Smooth muscle cell (in vitro differentiated cells): ENCODE data around the gene NOCT. TPM values are rescaled to one million over a fixed set of nuclear protein-coding genes. Genes with fewer than 3 reads are reported as not detected.
"Not testable (repeated sequence)": the region's sequence is repeated elsewhere in the genome, so short reads cannot be mapped to it uniquely, and the experiment has no call there.

Source experiments
- DNase-seq: peaks from one replicate; lab custom pipeline; 2025; ENCODE audit not compliant: unreplicated experiment; lab: John Stamatoyannopoulos, UW
- H2AFZ ChIP-seq: fragments of 200-600 bp; sonication (generic); 2 replicates; pipeline ENCODE4 v1.6.0; 2016; ENCODE audit warnings: antibody characterized with exemption, low read depth, mild to moderate bottlenecking
- H3F3A ChIP-seq: fragments of 200-600 bp; sonication (generic); 2 replicates; pipeline ENCODE4 v1.6.0; 2017; ENCODE audit warnings: antibody characterized with exemption, low read depth
- H3K27ac ChIP-seq: fragments of 200-600 bp; sonication (generic); 2 replicates; pipeline ENCODE4 v1.5.1; 2016; ENCODE audit warnings: low read depth, mild to moderate bottlenecking
- H3K27me3 ChIP-seq: fragments of 200-600 bp; sonication (generic); 2 replicates; pipeline ENCODE4 v1.6.1; 2016; ENCODE audit warnings: low read depth, mild to moderate bottlenecking
- H3K36me3 ChIP-seq: fragments of 200-600 bp; sonication (generic); 2 replicates; pipeline ENCODE4 v1.5.1; 2016; ENCODE audit warnings: low read depth
- H3K4me1 ChIP-seq: fragments of 200-600 bp; sonication (generic); 2 replicates; pipeline ENCODE4 v1.5.1; 2016; ENCODE audit warnings: low read depth
- H3K4me2 ChIP-seq: fragments of 200-600 bp; sonication (generic); 2 replicates; pipeline ENCODE4 v1.6.0; 2016; ENCODE audit warnings: mild to moderate bottlenecking
- H3K4me3 ChIP-seq: fragments of 200-600 bp; sonication (generic); 2 replicates; pipeline ENCODE4 v1.5.1; 2016; ENCODE audit warnings: mild to moderate bottlenecking
- H3K79me2 ChIP-seq: fragments of 200-600 bp; sonication (generic); 2 replicates; pipeline ENCODE4 v1.6.0; 2016; ENCODE audit warnings: low read depth, mild to moderate bottlenecking
- H3K9ac ChIP-seq: fragments of 200-600 bp; sonication (generic); 2 replicates; pipeline ENCODE4 v1.6.0; 2016; ENCODE audit warnings: low read depth
- H3K9me3 ChIP-seq: fragments of 200-600 bp; sonication (generic); replicated peaks from 2 replicates; pipeline ENCODE4 v1.5.1; 2016; ENCODE audit warnings: low read depth
- H4K20me1 ChIP-seq: fragments of 200-600 bp; sonication (generic); 2 replicates; pipeline ENCODE4 v1.6.0; 2016; ENCODE audit warnings: low read depth
- CTCF ChIP-seq: fragments of 200-600 bp; sonication (generic); IDR thresholded peaks from 2 replicates; pipeline ENCODE4 v1.5.1; 2017; ENCODE audit warnings: borderline replicate concordance, mild to moderate bottlenecking, antibody characterized with exemption; ENCODE audit not compliant: insufficient read depth, poor library complexity, severe bottlenecking
- WGBS: methylation state at CpG from one replicate; pipeline ENCODE4 v1.1.7; 2016; ENCODE audit warnings: low lambda C conversion rate; 5-methylcytosine and 5-hydroxymethylcytosine counted together
- polyA plus RNA-seq: library from polyadenylated mRNA; unstranded; fragments of >200 nt; fragmentation: Nextera tagmentation; extraction: Ambion mirVana; gene quantifications from 2 replicates; pipeline ENCODE4 v1.2.1, GENCODE V29; 2016
- total RNA-seq: library from RNA; depleted of rRNA; stranded (reverse); fragments of >200 nt; gene quantifications from 2 replicates; pipeline ENCODE4 v1.2.3, GENCODE V29; 2014

NOCT gene
- total and polyA plus RNA-seq, 2 experiments from 2014 or later, result 6.7 to 33.4 TPM

DNA sequence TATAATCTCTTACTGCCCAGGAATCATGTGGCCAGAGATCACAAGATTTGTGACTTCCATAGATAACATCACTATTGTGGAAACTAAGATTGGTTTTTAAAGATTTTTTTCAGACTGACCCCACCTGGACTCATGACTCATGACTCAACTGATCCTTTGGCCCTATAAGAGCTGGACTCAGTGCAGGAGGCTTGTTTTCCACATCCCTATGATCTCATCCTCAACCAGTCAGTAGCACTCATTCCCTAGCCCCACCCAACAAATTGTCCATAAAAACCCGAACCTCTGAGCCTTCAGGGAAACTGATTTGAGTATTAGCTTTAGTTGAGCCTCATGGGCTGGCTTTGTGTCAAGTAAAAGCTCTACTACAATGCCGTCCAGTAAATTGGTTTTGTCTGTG lies 7.9 kb upstream of the NOCT start:
- Histone ChIP-seq H3K27me3 (no peaks in the 10 kb centered on the region), H3K4me2 (no peak overlapping the region), H3K79me2 (no peaks in the 10 kb centered on the region), H3K4me3 (no peak overlapping the region), H3F3A (no peaks in the 10 kb centered on the region), H3K9ac (no peak overlapping the region), H2AFZ (no peak overlapping the region), H4K20me1 (no peaks in the 10 kb centered on the region), H3K27ac (no peak overlapping the region), H3K4me1 (no peaks in the 10 kb centered on the region), H3K9me3 (no peaks in the 10 kb centered on the region), H3K36me3 (no peaks in the 10 kb centered on the region)
- DNase-seq, result no peak
- TF ChIP-seq CTCF, result no peak
- WGBS, result 96% methylated on average over 2 of the region's 2 CpGs

- H3K9ac ChIP-seq, H2AFZ ChIP-seq, H3K4me3 ChIP-seq, H3K4me1 ChIP-seq, H3K27ac ChIP-seq, H3K4me2 ChIP-seq, DNase-seq, H3K27me3 ChIP-seq, H3K79me2 ChIP-seq, H4K20me1 ChIP-seq, H3K9me3 ChIP-seq, H3K36me3 ChIP-seq, H3F3A ChIP-seq: not testable (repeated sequence)
- WGBS, result 98% methylated on average over 7 of the region's 7 CpGs
Measured at GRCh38 chr4:139008278-139008677, 7.3 kb upstream of the NOCT start.

GRCh38 chr4:139009702-139010101 lies 5.9 kb upstream of the NOCT start:
- Histone ChIP-seq H3K27ac (no peak overlapping the region), H3K4me2 (no peak overlapping the region)
- WGBS, result 70% methylated on average over 1 of the region's 1 CpG

DNA sequence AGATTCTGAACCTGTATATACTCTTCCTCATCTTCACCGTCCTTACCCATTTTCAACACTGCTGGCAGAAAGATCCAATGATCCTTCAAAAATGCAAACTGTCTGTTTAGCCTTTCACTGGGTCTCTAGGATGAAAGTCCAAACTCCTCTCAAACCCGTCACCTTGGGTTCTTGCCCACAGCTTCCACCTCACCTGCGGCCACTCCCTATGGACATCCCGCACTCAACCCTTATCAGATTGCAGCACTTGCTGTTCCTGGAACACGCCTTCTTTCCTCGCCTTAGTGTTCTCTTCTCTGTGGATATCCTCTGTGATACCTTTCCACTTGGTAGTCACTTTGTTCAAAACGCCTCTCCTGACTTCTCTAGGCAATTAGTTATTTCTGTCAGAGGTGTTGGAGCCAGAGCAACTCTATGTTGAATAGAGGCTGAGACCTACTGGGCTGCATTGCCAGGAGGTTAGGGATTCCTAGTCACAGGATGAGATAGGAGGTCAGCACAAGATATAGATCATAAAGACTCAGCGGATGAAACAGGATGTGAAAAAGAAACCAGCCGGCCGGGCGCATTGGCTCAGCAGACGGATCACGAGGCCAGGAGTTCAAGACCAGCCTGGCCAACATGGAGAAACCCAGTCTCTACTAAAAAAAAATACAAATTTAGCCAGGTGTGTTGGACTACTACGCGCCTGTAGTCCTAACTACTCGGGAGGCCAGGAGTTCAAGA lies 4.2 kb upstream of the NOCT start:
- Histone ChIP-seq H3K27ac (no peak overlapping the region), H3K79me2 (peaks cover 4% of the 10 kb centered on the region), H3K4me2 (no peak overlapping the region), H2AFZ (no peak overlapping the region), H3K9ac (no peak overlapping the region), H3K36me3 (no peaks in the 10 kb centered on the region), H3K27me3 (no peaks in the 10 kb centered on the region), H3K4me1 (peaks cover 7% of the 10 kb centered on the region), H4K20me1 (peaks cover 5% of the 10 kb centered on the region), H3F3A (peaks cover 10% of the 10 kb centered on the region), H3K9me3 (no peaks in the 10 kb centered on the region), H3K4me3 (no peak overlapping the region)
- 87% methylated on average over 14 of the region's 16 CpGs for WGBS
- no peak for DNase-seq
- no peak for TF ChIP-seq CTCF

More at GRCh38 chr4:139009702-139010101, 5.9 kb upstream of the NOCT start:
- Histone ChIP-seq H3K9me3 (no peaks in the 10 kb centered on the region), H3K4me3 (no peak overlapping the region), H3K27me3 (no peaks in the 10 kb centered on the region), H3K36me3 (no peaks in the 10 kb centered on the region), H3K9ac (no peak overlapping the region), H2AFZ (no peak overlapping the region), H3F3A (peaks cover 4% of the 10 kb centered on the region), H3K4me1 (peaks cover 4% of the 10 kb centered on the region), H3K79me2 (no peaks in the 10 kb centered on the region), H4K20me1 (no peaks in the 10 kb centered on the region)
- TF ChIP-seq CTCF, result no peak
- DNase-seq, result no peak
